A204.1 (cell line): Measurements from ENCODE around the gene DDIAS.
"Not testable (repeated sequence)": the region's sequence is repeated elsewhere in the genome, so short reads cannot be mapped to it uniquely, and the experiment has no call there.

Experiments
- FAIRE-seq: peaks from 2 replicates; lab custom pipeline; 2012; peaks lifted over from hg19 to GRCh38; lab: Jason Lieb, UNC

The DDIAS gene

GRCh38 chr11:82901165-82901921 lies at the start of gene DDIAS:
Gene DDIAS (plus strand): TSS chr11:82901736. CDS start chr11:82914739, 13,003 bp downstream.
- FAIRE-seq, result peak; percentile 94

GRCh38 chr11:82854242-82854641 lies 47.3 kb upstream of the DDIAS start:
- no peak for FAIRE-seq

GRCh38 chr11:82854916-82855315 lies 46.6 kb upstream of the DDIAS start:
- not testable (repeated sequence) for FAIRE-seq

GRCh38 chr11:82855616-82856015 lies 45.9 kb upstream of the DDIAS start:
- no peak for FAIRE-seq

- no peak for FAIRE-seq
Observed at GRCh38 chr11:82857145-82857544, 44.4 kb upstream of the DDIAS start.

- no peak for FAIRE-seq
Observed at GRCh38 chr11:82858133-82858532, 43.4 kb upstream of the DDIAS start.

- FAIRE-seq, result peak; percentile 56
Observed at GRCh38 chr11:82858556-82859091, 42.9 kb upstream of the DDIAS start.

- FAIRE-seq, result peak; percentile 23
Observed at GRCh38 chr11:82859750-82860149, 41.8 kb upstream of the DDIAS start.

- FAIRE-seq, result no peak
Observed at GRCh38 chr11:82862379-82862778, 39.2 kb upstream of the DDIAS start.

- no peak for FAIRE-seq
Observed at GRCh38 chr11:82863209-82863608, 38.3 kb upstream of the DDIAS start.

GRCh38 chr11:82864268-82864667 lies 37.3 kb upstream of the DDIAS start:
- no peak for FAIRE-seq

- no peak for FAIRE-seq
Observed at GRCh38 chr11:82865841-82866240, 35.7 kb upstream of the DDIAS start.

- no peak for FAIRE-seq
Observed at GRCh38 chr11:82867495-82868082, 33.9 kb upstream of the DDIAS start.

- no peak for FAIRE-seq
Observed at GRCh38 chr11:82869657-82870056, 31.9 kb upstream of the DDIAS start.

GRCh38 chr11:82871646-82872045 lies 29.9 kb upstream of the DDIAS start:
- no peak for FAIRE-seq

- FAIRE-seq, result no peak
Observed at GRCh38 chr11:82872377-82873150, 29.0 kb upstream of the DDIAS start.

GRCh38 chr11:82873919-82874333 lies 27.6 kb upstream of the DDIAS start:
- no peak for FAIRE-seq

GRCh38 chr11:82874646-82875523 lies 26.7 kb upstream of the DDIAS start:
- FAIRE-seq, result no peak

- FAIRE-seq, result no peak
Observed at GRCh38 chr11:82883853-82884252, 17.7 kb upstream of the DDIAS start.

GRCh38 chr11:82889133-82890001 lies 12.2 kb upstream of the DDIAS start:
- no peak for FAIRE-seq

- FAIRE-seq, result no peak
Observed at GRCh38 chr11:82890002-82890341, 11.6 kb upstream of the DDIAS start.
